Stimulated activated CD8-positive, alpha-beta memory T cell treated with anti-CD3 and anti-CD28 coated beads, Interleukin-12 subunit alpha, Interleukin-12 subunit beta, amount 100 ng/mL, for 24 hours (primary cell): ENCODE data around the gene SLC4A1.

Source experiments
- DNase-seq: peaks from one replicate; pipeline ENCODE4 v3.0.0-alpha.2; 2020; ENCODE audit errors: extremely low read depth

SLC4A1 gene

DNA sequence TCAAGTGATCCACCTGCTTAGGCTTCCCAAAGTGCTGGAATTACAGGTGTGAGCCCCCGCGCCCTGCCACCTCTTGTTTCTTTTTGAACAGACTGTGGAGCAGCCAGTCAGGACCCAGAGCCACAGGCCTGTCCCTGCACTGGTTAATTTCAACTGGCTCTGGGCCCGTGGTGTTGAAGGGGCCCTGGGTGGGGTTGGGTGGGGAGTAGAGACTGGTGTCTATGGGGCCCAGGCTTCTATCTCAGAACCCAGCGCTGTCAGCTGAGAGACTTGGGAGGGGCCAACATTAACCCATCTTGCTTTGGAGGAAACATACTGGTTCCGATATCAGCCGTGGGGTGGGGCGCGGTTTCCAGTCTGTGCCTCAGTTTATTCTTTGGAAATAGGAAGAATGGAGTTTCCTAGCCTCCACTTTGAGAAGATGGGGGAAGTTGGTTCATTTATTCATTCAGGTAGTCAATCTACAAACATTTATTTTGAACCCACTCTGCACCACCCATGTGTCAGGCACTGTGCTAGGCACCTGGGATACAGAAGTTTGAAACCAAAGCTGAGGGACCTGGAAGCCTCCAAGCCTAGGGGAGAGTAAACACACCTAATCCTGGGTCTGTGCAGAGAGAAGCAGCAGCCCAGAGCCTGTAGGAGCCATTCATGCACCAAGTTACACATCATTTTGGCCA lies 15.5 kb upstream of the SLC4A1 start:
- no peak for DNase-seq

DNA sequence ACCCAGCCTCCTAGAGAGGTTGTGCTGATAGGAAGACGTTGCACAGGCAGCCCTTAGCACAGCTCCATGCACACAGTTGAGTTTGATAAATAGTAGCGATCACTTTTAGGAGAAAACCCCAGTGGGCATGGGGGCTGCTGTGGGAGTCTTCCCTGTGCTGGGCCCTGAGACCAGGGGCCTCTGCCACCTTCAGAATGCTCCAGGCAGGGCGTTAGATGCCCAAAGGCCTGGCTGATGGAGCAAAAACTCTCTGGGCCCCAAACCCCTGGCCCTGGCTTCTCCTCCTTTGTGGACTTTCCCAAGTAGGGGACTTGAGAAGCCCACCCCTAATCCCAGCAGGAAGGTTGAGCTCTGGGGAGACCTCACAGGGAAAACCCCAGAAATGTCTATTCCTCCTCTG lies 14.3 kb upstream of the SLC4A1 start:
- no peak for DNase-seq

DNA sequence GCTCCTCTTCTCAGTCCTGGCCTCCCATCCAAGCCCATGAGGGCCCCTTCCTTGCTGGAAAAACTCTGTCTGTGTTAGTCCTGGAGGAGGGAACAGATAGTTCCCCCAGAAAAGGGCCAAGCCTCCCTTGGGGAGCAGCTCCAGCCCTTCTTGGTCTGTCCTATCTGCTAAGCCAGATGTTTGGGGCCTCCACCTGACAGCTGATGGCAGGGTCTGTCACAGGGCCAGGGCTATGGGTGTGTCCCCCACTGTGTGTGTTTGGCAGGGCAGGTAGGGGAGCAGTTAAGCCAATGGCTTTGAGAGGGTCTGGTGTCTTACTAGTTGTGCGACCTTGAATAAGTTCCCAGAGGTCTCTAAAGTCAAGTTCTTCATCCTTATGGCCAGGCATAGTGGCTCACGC lies 13.6 kb upstream of the SLC4A1 start:
- DNase-seq, result no peak

DNA sequence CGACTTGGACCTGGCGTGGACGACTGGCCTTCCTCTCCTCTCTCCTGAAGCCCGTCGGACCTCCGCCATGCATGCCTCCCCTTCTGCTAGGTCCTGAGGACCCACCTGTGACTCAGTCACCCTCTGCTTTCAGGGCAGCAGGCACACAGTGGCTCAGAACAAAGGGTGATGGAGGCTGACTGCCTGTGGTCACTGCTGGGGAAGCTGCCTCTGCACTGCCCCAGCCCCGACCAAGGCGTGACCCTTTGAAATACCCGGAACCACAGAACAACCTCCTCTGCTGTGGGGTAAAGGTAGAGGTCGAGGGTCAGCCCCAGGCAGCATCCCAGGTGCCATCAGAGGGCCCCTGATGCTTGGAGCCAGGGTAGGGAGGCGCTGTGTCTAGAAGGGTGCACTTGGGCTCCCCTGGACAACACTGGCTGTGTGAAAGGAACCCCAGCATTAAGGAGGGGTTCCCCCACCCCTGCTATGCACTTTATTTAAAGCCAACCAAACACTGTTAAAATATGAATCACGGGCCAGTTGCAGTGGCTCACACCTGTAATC lies 12.5 kb upstream of the SLC4A1 start:
- no peak for DNase-seq

DNA sequence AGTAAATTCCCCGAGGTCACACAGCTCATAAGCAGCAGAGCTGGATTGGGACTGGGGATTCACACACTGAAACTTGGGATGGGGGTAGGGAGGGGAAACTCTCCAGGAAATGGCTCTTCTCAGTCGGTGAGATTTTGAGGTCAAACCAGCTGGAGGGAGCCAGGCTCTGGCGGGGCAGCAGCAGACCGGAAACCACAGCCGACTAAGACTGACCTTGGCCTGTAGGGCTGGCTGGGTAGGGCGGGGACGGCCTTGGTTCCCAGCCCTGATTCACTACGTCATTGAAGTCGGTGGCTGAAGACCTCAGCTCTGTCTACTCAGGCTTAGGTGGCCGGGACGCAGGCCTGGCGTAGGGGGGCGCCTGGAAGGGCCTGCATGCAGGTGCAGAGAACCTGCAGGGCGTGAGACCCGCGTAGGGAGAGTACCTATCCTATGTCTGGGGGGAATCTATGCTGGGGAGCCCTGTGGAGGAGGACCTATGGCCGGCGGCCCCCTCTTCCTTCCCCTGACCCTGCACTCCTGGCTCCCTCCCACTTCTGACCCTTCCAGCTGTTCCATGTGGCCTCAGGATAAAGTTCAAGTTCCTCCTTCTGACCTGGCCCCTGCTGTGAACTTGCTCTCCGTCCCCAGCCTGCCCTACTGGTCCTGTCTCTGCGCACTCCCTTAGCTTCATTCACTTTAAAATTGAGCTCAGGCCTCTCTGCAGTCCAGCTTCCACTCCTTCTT lies 11.9 kb upstream of the SLC4A1 start:
- DNase-seq, result no peak

DNA sequence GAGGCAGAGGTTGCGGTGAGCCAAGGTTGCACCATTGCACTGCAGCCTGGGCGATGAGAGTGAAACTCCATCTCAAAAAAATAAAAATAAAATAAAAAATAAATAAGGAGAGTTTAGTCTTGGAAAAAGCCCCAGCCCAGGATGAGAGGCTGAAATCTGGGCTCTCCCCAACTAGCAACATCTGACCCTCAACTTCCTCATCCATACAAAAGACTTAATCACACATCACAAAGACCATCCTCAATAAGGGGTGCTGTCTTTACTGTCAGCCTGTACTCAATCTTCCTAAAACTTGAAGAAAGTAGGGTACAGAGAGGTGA lies 11.4 kb upstream of the SLC4A1 start:
- DNase-seq, result no peak

DNA sequence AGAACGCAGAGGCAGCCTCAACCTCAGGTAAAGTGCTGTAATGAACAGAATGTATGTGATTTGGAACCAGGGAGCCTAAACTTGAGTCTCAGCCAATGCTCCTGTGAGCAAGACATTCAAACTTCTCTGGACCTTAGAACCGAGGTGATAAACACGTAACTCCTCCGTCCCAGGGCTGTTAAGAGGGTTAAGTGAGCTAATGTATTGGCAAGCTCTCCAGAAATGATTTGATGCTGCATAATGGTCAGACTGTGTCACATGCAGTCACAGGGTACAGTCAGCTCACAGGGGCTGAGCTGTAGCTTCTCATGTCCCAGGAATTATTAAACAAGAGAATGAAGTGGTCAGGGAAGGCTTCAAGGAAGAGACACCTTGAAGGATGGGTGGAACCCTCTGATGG lies 10.0 kb upstream of the SLC4A1 start:
- no peak for DNase-seq

DNA sequence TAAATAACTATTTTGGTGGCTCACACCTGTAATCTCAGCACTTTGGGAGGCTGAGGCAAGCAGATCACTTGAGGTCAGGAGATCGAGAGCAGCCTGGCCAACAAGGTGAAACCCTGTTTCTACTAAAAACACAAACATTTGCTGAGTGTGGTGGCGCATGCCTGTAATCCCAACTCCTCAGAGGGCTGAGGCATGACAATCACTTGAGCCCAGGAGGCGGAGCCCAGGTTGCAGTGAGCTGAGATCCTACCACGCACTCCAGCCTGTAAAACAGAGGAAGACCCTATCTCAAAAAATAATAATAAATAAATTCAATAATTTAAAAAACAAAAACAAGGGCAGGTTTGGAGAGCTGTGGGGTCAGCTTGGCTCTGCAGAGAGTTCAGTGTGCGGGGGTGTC lies 5.7 kb upstream of the SLC4A1 start:
- no peak for DNase-seq

DNA sequence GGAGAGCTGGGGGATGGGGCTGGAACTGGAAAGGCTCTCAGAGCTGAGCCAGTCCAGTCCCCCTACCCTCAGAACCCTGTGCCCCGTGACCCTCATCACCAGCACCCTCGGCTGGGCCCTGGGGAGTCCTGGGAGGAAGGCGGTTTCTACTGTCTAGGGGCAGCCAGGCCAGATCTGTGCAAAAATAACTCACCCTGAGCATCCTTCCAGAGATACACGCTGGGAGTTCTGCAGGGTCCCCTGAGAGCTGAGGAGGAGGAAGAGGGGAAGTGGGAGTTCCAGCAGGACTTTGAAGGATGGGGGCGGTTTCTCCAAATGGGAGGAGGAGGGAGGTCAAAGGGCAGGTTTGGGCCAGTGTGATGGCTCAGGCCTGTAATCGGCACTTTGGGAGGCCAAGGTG lies 5.0 kb upstream of the SLC4A1 start:
- no peak for DNase-seq

DNA sequence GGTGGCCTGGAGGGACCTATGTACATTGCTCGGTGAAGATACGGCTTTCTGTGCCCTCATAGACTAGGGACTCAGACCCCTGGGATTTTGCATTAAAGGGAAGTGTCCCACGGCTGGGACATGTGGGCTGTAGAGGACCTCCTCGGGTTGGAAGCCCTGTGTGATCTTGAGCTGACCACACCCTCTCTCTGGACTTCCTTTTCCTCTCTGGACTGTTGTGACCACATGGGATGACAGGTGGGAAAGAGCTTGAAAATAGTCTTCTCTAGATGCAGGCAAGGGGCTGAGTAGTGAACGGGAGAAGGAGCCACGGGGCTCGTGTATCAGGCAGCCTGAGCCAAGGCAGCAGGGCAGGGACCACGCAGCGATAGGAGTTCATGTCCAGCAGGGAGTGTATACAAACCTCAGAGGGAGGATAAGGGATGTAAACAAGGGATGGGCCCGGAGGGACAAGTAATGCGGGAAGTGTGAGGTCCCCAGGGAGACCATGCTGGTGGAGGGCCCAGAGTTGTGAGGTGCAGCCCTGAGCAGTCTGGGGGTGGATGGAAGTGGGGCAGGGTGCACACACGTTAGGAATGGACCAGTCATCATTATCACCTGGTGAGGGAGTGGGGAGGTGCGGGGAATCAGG lies 4.5 kb upstream of the SLC4A1 start:
- no peak for DNase-seq

DNA sequence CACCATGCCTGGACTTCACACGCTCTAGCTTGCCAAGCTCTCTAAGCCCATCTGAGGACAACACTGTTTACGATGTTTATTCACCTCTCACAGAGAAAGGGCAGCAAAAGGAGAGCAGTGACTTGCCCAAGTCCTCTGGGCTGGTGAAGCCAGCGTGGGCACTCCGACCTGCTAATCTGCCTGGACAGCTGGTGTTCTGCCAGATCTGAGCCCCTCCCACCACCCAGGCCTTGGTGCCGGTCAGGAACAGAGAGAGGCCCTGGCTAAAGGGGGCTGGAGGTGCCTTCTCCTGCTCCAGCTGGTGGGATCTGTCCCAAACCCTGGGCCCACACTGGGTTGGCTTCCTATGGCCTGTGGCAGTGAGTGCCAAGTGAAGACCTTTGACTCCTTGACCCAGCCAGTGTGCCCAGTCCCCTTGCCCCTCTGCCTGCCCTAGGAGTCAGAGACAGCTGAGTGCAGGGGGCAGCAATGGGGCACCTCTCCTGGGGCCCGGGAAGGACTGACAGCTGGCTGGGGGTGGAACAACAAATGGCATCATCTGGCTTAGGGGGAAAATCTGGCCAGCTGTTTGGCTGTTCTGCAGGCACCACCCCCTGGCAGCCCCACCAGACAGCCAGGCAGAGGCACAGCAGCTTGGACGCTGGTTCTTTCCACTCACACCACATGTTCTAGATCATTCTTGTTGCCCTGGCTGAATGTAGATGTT lies 1.8 kb upstream of the SLC4A1 start:
- DNase-seq, result no peak

DNA sequence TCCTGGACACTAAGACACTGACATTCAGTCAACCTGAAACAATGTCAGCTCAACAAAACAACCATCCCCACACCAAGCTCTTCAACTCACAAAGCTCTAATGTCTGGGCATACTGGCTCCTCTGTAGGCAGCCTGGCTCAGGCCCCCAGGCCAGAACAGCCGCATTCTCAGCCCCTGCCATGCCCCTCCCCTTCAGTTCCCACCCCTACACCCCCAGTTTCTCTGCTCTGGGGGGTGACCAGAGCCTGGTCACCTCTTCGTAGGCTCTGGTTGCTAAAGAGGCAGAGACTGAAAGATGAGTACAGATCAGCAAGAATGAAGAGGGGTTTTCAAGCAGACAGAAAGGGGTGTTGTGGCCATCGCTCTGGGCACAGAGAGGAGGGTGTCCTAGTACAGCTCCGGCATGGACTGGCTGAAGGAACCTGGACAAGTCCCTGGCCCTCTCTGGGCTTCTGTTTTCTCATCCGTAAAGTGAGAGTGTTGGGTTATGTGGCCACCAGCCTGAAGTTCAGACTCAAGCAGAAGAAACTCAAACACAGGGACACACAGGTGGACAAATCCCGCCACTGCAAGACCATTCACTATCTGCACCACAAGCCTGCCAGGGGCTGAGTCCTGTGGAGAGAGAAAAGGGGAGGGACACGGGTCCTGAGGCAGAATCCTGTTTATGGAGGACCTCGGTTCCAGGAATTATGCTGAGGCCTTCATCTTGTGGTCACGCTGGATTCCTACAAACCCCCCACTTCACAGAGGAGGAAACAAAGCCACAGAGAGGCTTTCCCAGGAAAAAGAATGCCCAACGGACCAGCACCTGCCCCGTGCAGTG lies 987 bp upstream of the SLC4A1 start:
- DNase-seq, result no peak

DNA sequence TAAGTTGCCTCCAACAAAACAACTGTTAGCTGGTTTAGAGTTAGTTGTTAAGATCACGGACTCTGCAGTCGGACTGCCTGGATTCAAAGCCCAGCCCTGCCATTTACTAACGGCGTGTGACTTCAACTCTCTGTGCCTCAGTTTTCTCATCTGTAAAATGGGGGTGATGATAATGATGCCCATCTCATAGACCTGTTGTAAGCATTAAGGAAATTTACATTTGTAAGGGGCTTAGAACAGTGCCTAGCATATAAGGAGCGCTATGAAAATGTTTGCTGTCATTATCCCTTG lies 825 bp downstream of the SLC4A1 start:
- no peak for DNase-seq

DNA sequence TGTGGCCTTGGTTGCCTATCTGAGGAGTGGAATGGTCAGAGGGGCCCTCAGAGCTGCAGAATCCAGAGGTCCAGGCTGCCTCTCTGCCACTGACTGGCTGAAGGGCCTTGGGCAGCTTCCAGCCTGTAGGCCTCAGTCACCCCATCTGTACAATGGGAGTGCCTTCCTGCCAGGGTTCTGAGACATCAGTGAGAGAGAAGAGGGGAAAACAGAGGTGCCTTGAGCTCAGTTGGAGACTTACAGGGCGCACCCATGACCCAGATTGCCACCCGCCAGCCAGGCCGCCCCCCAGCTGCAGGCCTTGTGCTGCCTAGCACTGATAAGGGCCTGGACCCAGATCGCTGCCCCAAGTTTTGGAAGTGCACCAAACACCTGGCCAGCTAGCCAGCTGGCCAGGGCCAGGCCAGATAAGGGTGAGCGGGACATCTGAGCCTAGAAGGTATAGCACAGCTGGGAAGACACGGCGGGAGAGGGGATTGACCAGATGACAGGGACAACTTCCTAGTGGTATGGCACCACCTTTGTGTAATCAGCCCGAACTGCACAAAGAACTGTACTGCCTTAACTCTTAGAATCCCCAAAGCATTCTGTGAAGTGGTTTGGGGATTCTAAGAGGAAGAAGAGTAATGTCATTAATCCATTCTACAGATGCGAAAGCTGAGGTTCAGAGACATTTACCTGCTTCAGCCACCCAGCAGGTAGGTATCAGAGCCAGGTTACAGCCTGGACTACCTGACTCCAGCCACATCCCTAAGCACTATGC lies 1.4 kb downstream of the SLC4A1 start:
- no peak for DNase-seq

DNA sequence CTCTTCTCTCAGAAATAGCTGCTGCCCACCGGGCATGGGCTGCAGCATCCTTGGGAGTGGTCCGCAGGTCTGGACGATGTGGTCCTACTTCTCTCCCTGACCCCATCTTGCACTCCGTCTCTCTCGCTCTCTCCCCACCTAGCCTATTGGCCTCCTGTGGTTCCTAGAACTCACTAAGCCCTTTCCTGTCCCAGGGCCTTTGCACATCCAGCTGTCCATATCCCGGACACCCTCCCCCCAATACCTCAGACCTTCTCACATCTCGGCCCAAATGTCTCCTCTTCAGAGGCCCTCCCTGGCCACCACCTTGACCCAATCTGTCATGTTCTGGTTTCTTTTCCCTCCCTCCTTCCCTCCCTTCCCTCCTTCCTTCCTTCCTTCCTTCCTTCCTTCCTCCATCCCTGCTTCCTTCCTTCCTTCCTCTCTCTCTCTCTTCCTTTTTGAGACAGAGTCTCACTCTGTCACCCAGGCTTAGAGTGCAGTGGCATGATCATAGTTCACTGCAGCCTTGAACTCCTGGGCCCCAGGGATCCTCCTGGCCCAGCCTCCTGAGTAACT lies 4.5 kb downstream of the SLC4A1 start:
- DNase-seq, result no peak

DNA sequence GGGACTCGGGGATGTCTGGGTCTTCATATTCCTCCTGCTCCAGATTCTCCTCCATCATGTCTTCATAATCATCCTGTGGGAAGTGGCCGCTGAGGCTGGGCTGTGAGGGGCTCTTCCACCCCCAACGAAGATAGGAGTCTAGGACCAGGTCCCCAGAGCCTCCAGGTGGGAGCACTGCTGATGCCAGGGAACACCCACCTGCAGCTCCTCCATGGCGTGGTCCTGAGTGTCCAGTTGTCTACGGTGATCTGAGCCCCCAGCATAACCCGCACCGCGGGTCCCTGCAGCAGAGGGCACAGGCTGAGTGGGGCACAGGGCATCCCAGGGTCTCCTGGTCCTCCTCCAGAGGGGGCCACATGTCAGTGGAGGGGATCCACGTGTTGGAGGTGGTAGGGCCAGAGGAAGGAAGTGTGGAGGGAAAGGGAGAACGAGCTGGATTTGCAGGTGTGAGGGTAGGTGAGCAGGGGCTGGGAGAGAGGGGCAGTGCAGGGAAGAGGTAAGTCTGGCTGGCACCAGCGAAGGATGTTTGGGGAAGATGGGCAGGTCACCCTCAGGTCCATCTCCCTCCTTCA lies 5.2 kb downstream of the SLC4A1 start:
- no peak for DNase-seq

DNA sequence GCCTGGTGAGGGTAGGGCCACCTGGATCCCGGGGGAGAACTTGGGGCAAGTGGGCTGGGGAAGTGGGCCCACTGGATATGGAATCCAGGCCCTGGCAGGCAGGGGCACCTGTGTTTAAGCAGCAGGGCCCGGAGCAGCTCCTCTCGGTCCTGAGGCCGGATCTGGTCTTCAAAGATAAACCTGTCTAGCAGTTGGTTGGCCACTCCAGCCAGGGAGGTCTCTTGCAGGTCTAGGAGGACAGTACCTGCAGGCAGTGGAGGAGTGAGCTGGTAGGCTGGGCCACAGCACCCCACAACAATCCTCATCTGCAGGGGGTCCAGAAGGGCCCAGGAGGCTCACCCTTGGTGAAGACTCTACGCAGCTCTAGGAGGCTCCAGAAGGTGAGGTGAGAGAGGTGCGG lies 7.6 kb downstream of the SLC4A1 start:
- DNase-seq, result no peak

DNA sequence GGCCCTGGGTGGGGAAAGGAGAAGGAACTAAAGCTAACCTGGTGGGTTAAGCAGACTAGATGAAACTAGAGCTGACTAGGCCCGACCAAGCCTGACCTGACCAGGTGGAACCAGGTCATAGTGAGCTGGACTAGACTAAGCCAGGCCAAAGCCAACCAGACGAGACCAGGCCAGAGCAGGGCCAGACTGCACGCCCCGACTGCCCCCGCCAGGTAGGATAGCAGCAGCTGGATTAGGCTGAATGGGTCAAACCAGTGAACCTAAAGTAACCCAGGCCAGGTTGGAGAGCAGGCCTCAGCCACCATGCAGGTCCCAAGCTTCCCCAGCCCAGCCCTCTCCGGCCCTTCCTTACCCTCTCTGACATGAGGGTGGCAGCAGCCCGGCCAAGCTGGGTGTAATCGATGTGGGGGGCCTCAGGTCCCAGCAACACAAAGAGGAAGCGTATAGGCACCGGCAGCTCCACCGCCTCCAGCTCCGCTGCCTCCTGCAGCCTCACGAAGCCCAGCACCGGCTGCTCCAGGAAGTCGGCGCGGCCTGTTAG lies 9.1 kb downstream of the SLC4A1 start:
- no peak for DNase-seq

DNA sequence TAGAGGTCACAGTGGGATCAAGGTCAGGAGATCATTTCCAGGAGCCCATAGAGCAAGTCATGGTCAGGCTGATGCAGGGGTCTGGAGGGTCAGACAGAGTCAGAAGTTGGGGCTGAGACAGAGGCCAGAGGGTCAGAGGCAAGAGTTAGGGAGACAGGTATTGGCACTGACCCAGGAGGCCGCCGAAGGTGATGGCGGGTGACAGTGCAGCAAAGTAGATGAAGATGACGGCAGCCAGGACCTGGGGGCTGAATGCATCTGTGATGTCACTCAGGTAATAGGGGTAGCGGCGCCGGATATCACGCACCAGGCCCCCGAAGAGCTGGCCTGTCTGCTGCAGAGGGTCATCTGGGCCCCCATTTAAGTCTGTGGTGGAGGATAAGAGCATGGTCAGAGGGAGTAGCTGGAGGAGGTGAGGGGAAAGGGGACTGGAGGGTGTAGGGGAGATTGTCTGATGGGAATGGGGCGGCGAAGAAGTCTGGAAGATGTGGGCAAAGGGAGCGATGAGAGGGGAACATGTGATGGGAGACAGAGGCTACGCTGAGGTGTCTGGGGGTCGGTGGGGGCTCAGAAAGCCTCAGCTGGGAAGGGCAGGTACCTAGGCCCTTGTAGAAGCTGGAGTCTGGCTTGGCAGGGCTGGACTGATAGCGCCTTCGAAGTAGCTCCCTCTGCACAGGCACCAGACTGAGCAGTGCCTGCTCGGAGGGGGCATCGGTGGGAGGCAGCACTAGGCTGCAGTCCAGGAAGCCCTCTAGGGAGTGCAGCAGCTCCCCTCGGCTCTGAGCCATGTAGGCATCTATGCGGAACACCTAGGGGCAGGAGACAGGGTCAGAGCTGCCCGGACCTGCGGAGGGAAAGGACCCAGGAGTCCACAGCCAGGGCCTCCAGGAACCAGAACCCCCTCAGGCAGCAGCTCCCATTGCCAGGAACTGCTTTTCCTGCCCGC lies 9.8 kb downstream of the SLC4A1 start:
- no peak for DNase-seq
